ENCODE data around the gene KDM8.
A peak's percentile ranks its signal among the peaks of the same experiment; 100 is the strongest.
"Not testable (repeated sequence)": the region's sequence is repeated elsewhere in the genome, so short reads cannot be mapped to it uniquely, and the experiment has no call there.

The KDM8 gene

GRCh38 chr16:27245276-27246172 lies 42.2 kb downstream of the KDM8 start:
- no peak for DNase-seq

- no peak for DNase-seq
These were observed 43.1 kb downstream of the KDM8 start for GRCh38 chr16:27246439-27246838.

- not testable (repeated sequence) for DNase-seq
These were observed 43.8 kb downstream of the KDM8 start for GRCh38 chr16:27247076-27247475.

- no peak for DNase-seq
These were observed 44.7 kb downstream of the KDM8 start for GRCh38 chr16:27248036-27248435.

- DNase-seq = not testable (repeated sequence)
These were observed 45.6 kb downstream of the KDM8 start for GRCh38 chr16:27248886-27249285.

GRCh38 chr16:27251541-27252205 lies 48.3 kb downstream of the KDM8 start:
- no peak for DNase-seq

GRCh38 chr16:27252206-27252585 lies 48.9 kb downstream of the KDM8 start:
- DNase-seq = no peak

GRCh38 chr16:27253526-27253930 lies 50.2 kb downstream of the KDM8 start:
- no peak for DNase-seq

- DNase-seq = no peak
These were observed 51.0 kb downstream of the KDM8 start for GRCh38 chr16:27254262-27254811.

- no peak for DNase-seq
These were observed 53.5 kb downstream of the KDM8 start for GRCh38 chr16:27256861-27257260.

- no peak for DNase-seq
These were observed 53.9 kb downstream of the KDM8 start for GRCh38 chr16:27257271-27257670.

GRCh38 chr16:27258241-27258734 lies 55.0 kb downstream of the KDM8 start:
- DNase-seq = no peak

- no peak for DNase-seq
These were observed 56.4 kb downstream of the KDM8 start for GRCh38 chr16:27259710-27260109.

- peak in 1 of 2 experiments; percentile 4 for DNase-seq
These were observed 59.6 kb downstream of the KDM8 start for GRCh38 chr16:27262904-27263423.

- no peak for DNase-seq
These were observed 60.8 kb downstream of the KDM8 start for GRCh38 chr16:27264151-27264550.

GRCh38 chr16:27265982-27266381 lies 62.7 kb downstream of the KDM8 start:
- no peak for DNase-seq

GRCh38 chr16:27267037-27267677 lies 63.8 kb downstream of the KDM8 start:
- no peak for DNase-seq

- DNase-seq = peak; percentile 85 to 97
These were observed 65.3 kb downstream of the KDM8 start, which contains the start of gene NSMCE1 for GRCh38 chr16:27268376-27269299. Gene NSMCE1, minus strand, starts transcription at chr16:27268772. Its CDS starts 11,202 bp downstream, at chr16:27257570.

GRCh38 chr16:27269300-27270150 lies 66.2 kb downstream of the KDM8 start:
- no peak for DNase-seq

GRCh38 chr16:27270349-27270748 lies 67.0 kb downstream of the KDM8 start:
- no peak for DNase-seq
